Fibroblast of upper back skin (primary cell): ENCODE data around the gene TMEM270.

ENCODE experiments used
- DNase-seq: peaks from one replicate; pipeline ENCODE4 v3.0.0-alpha.2; 2013

TMEM270 gene

GRCh38 chr7:73909051-73909941 lies 48.3 kb downstream of the TMEM270 start:
- no peak for DNase-seq

DNA sequence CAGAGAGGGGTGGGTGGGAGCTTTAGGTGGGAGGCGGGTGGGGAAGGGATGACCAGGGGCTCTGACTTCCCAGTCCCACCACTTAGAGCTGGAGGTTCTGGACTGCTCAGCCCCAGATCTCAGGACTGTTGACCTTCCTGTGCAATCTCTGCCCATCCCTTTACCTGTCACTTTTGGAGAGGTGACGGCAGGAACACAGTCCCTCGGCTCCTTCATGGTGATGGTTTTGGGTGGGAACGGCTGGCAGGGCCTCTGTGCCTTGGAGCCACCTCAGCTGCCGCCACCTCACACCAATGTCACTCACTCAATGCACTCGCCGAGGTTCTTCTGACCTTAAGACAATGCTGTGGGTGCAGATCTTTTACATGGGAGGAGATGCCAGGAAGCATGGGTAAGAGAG lies 49.0 kb downstream of the TMEM270 start:
- no peak for DNase-seq

- DNase-seq, result no peak
These were observed 51.3 kb downstream of the TMEM270 start for GRCh38 chr7:73912223-73912622.
